Measurements from ENCODE around the gene FRG2C. TPM values are rescaled to one million over a fixed set of nuclear protein-coding genes. Genes with fewer than 3 reads are reported as not detected.

The FRG2C gene
- total and polyA plus RNA-seq, 12 donors: not detected

Small RNA genes lying within 50 kb of the gene (microRNA-seq; reads per million reads assigned to microRNA genes)
- 0 reads per million in 2 donors for gene MIR1324

Other genes with a start within 250 kb of the FRG2C start
- gene ZNF717, start 121.2 kb downstream of the FRG2C start, total RNA-seq: 10 to 100 TPM in 4 of 10 donors, 1 to 10 TPM in 6; 8.5 to 11.7 (median 9.9) TPM
- gene ZNF717, start 121.2 kb downstream of the FRG2C start, polyA plus RNA-seq: 1 to 10 TPM; 1.7 to 6.6 TPM

All from heart right ventricle (tissue), 12 donors.